ENCODE results near the gene MAFF. TPM values are rescaled to one million over a fixed set of nuclear protein-coding genes. Genes with fewer than 3 reads are reported as not detected.
"Not testable (repeated sequence)": the region's sequence is repeated elsewhere in the genome, so short reads cannot be mapped to it uniquely, and the experiment has no call there.

Gene MAFF
- total RNA-seq, 1 experiment from 2014 or later: 5.8 TPM

GRCh38 chr22:38177044-38177443 is 24.8 kb upstream of the MAFF start:
- Histone ChIP-seq H2BK15ac (ENCODE audit: low read depth, low read length) (no peak overlapping the region), H4K91ac (ENCODE audit: insufficient read length, low read depth, low read length) (no peak overlapping the region), H3K18ac (ENCODE audit: insufficient read length, low read depth, low read length) (no peak overlapping the region), H2BK5ac (ENCODE audit: insufficient read length, low read length) (no peak overlapping the region), H3K9ac (ENCODE audit: extremely low read depth, insufficient read length, low read length) (no peak overlapping the region), H2BK20ac (ENCODE audit: low read depth, low read length, poor library complexity, severe bottlenecking) (no peak overlapping the region), H3K79me2 (ENCODE audit: insufficient read depth, low read length) (no peaks in the 10 kb centered on the region), H2AK5ac (ENCODE audit: insufficient read length, low read length) (no peak overlapping the region), H4K8ac (replicated peaks; ENCODE audit: insufficient read length, low read depth, low read length) (no peak overlapping the region), H3K4me1 (ENCODE audit: insufficient read depth, low read length) (peaks cover 12% of the 10 kb centered on the region), H3K27me3 (ENCODE audit: insufficient read depth, low read length) (no peaks in the 10 kb centered on the region), H3K14ac (ENCODE audit: insufficient read depth, low read length) (no peak overlapping the region), H3T11ph (ENCODE audit: low read length) (no peak overlapping the region), H4K5ac (ENCODE audit: insufficient read length, low read depth, low read length) (no peak overlapping the region), H3K4ac (ENCODE audit: low read depth, low read length) (no peak overlapping the region), H2BK12ac (ENCODE audit: insufficient read length, low read depth, low read length) (no peak overlapping the region), H3K27ac (ENCODE audit: insufficient read length, low read depth, low read length) (no peak overlapping the region), H3K23ac (ENCODE audit: insufficient read length, low read depth, low read length) (no peak overlapping the region), H4K20me1 (ENCODE audit: control insufficient read depth, insufficient read depth, insufficient read length) (no peaks in the 10 kb centered on the region), H3K9me3 (ENCODE audit: control insufficient read depth, low read depth, low read length) (no peaks in the 10 kb centered on the region), H3K23me2 (ENCODE audit: insufficient read length, low read depth, low read length, poor library complexity, severe bottlenecking) (peaks cover 8% of the 10 kb centered on the region), H3K4me2 (ENCODE audit: insufficient read depth, insufficient read length, low read length) (no peak overlapping the region), H3K79me1 (ENCODE audit: insufficient read depth, low read depth, low read length, poor library complexity, severe bottlenecking) (no peaks in the 10 kb centered on the region), H2BK120ac (ENCODE audit: low read depth, low read length, poor library complexity, severe bottlenecking) (no peak overlapping the region), H2AFZ (ENCODE audit: low read length) (no peak overlapping the region), H3K56ac (ENCODE audit: insufficient read length, low read depth, low read length) (no peak overlapping the region)
- no peak for DNase-seq
- Mint-ChIP-seq H3K4me1 (peaks cover 32 to 42% of the 10 kb centered on the region in 2 experiments), H3K27ac (peak overlapping the region in 1 of 3 experiments; percentile 52; a peak in 1 of 7 replicates), H3K36me3 (ENCODE audit: insufficient read depth in 1 of 3, low read depth in 3 of 3) (peaks cover 0 to 7% (median 0%) of the 10 kb centered on the region in 3 experiments; a peak in 3 of 7 replicates), H3K4me3 (no peak overlapping the region), H3K9me3 (no peaks in the 10 kb centered on the region), H3K27me3 (ENCODE audit: low read depth) (peaks cover 3% of the 10 kb centered on the region; the same call in 1 of the 2 replicates)
- WGBS (ENCODE audit: extremely low coverage, insufficient read length, low lambda C conversion rate): no CpG with 5 or more reads among the region's 4 CpGs
- no peak for TF ChIP-seq CTCF (conservative IDR thresholded peaks at IDR 0.05)

GRCh38 chr22:38177571-38177925 is 24.2 kb upstream of the MAFF start:
- H3K79me1 ChIP-seq (ENCODE audit: insufficient read depth, low read depth, low read length, poor library complexity, severe bottlenecking); H4K5ac ChIP-seq (ENCODE audit: insufficient read length, low read depth, low read length); H3K14ac ChIP-seq (ENCODE audit: insufficient read depth, low read length); H4K20me1 ChIP-seq (ENCODE audit: control insufficient read depth, insufficient read depth, insufficient read length); H2AK5ac ChIP-seq (ENCODE audit: insufficient read length, low read length); H3K23me2 ChIP-seq (ENCODE audit: insufficient read length, low read depth, low read length, poor library complexity, severe bottlenecking); H4K91ac ChIP-seq (ENCODE audit: insufficient read length, low read depth, low read length); H2BK5ac ChIP-seq (ENCODE audit: insufficient read length, low read length); H3K27me3 ChIP-seq (ENCODE audit: insufficient read depth, low read length); H3K4me3 Mint-ChIP-seq; H2BK12ac ChIP-seq (ENCODE audit: insufficient read length, low read depth, low read length); H4K8ac ChIP-seq (replicated peaks; ENCODE audit: insufficient read length, low read depth, low read length); H2BK120ac ChIP-seq (ENCODE audit: low read depth, low read length, poor library complexity, severe bottlenecking); H2AFZ ChIP-seq (ENCODE audit: low read length); H3K27ac ChIP-seq (ENCODE audit: insufficient read length, low read depth, low read length); H3K9me3 ChIP-seq (ENCODE audit: control insufficient read depth, low read depth, low read length); H3K27me3 Mint-ChIP-seq (ENCODE audit: low read depth); H3K36me3 Mint-ChIP-seq (ENCODE audit: insufficient read depth in 1 of 3, low read depth in 3 of 3); H3K9ac ChIP-seq (ENCODE audit: extremely low read depth, insufficient read length, low read length); DNase-seq; H3K56ac ChIP-seq (ENCODE audit: insufficient read length, low read depth, low read length); H2BK15ac ChIP-seq (ENCODE audit: low read depth, low read length); H3K18ac ChIP-seq (ENCODE audit: insufficient read length, low read depth, low read length); H2BK20ac ChIP-seq (ENCODE audit: low read depth, low read length, poor library complexity, severe bottlenecking); H3K9me3 Mint-ChIP-seq; H3K23ac ChIP-seq (ENCODE audit: insufficient read length, low read depth, low read length); H3K79me2 ChIP-seq (ENCODE audit: insufficient read depth, low read length); H3K4ac ChIP-seq (ENCODE audit: low read depth, low read length); H3K4me2 ChIP-seq (ENCODE audit: insufficient read depth, insufficient read length, low read length); H3T11ph ChIP-seq (ENCODE audit: low read length): not testable (repeated sequence)
- H3K4me1 ChIP-seq (ENCODE audit: insufficient read depth, low read length): peaks cover 12% of the 10 kb centered on the region
- Mint-ChIP-seq H3K4me1 (peaks cover 32 to 41% of the 10 kb centered on the region in 2 experiments), H3K27ac (peak overlapping the region in 2 of 3 experiments; percentile 17 to 71; a peak in 4 of 7 replicates)
- WGBS (ENCODE audit: extremely low coverage, insufficient read length, low lambda C conversion rate): no CpG with 5 or more reads among the region's 9 CpGs
